ENCODE results near the gene IRS1.

GRCh38 chr2:226800941-226801784 lies 1.5 kb upstream of the IRS1 start:
- TF ChIP-seq CTCF (conservative IDR thresholded peaks at IDR 0.05) (no peak), ZFX (IDR thresholded peaks at IDR 0.05) (no peak)

Data from C4-2B (cell line).